Kidney capillary endothelial cell (primary cell): ENCODE data around the gene OTOR.

ENCODE experiments used
- DNase-seq: peaks from one replicate; pipeline ENCODE4 v3.0.0-alpha.2; 2018; ENCODE audit warnings: low spot score

Gene OTOR

DNA sequence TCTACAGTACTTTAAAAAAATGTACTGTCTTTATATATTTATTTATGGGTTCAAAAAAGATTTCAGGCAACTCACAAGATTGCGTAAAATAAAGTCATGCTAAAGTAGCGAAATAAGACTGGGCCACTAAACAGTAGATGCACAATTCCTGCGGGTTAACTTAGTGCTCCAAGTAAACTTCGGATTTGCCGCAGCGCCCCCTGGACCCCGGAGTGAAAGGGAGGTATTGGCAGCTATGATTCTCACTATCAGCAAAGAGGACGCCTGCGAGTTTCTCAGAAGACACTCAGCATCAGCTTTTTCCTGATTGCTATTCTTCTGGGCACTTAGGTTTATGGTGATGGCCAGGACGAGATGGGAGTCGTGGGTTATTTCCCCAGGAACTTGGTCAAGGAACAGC, 1.4 kb downstream of the OTOR start:
- no peak for DNase-seq

DNA sequence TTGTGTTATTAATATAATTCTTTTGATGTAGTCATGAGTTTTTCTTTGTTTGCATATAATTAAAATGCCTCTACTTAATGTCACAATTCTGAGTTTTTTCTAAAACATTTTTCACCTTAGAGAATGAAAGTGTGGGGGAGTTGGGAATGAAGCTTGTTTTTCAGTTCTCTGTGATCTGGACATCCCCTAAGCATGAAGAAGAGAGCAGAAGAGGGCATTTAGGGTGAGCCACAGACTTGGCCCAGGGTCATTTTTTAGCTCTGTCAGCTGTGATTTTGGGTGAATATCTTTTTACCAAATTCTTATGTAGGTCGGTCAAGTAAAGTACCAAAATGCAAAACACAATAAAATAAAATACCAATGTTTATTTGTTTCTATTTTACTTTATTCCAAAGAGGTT, 3.9 kb downstream of the OTOR start:
- DNase-seq = no peak

DNA sequence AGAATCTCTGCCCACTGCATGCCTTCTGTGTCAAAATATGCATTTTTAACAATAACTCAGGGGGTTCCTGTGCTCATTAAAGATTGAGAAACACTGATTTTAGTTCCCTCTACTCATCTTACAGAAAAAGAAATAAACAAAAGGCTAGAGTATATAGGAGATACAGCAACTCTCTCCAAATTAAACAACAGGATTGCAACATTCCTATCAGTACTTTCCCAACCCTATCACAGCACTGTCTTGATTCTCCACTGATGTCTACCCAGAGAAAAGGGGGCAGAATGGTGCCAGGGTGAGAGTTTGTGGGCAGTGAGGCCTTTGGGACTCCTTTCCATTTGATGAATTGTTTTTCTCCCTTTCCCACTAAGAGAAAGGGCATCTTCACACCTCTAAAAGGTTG, 4.7 kb downstream of the OTOR start:
- no peak for DNase-seq

DNA sequence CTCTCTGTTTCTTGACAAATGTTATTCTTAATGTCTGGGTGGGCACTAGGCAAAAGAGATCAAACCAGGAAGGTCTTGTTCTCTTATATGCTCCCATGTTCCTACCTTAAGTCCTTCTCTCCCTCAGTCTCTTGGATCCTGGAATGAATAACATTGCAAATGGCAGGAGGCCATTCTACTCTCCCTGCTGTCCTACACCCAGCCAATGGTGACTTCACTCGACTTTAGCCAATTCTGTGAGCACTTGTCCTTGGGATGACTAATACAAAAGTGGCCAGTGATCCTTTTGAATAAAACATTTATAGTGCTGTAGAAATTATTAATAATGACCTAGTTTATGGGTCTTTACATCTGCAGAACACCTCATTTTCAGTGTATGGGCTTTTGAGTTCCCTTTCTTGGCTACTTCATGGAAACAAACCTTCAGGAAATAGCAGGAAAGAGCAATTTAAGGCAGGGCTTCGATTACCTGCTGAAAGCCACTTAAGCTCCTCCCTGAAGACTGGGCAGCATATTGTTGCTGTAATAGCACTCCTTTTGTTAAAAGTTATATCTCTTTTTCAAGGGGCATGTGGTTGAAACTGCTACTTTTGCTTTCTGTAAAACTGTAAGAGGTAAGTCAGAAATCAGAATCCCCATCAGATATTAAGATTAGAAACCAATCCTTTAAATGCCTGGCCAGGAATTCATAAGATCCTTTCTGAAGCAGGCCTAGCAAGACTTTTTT, 10.5 kb downstream of the OTOR start:
- DNase-seq = no peak

DNA sequence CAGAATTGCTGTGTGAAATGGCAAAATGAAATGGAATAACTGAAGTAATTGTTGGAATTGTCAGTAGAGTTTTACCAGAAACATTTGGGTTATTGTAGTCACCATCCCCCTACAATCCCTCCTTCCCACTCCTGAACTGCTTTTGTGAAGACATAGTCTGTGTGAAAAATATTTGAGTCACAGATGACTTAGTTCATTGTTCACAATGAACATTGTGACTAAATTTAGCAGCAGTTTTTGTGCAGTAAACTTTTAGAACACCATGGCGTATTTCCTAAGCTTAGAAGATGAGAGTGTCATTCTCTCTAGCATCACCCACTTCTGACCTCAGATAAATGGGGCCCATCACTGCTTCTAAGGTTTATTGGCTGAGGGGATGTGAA, 11.0 kb downstream of the OTOR start:
- DNase-seq = peak; percentile 54

DNA sequence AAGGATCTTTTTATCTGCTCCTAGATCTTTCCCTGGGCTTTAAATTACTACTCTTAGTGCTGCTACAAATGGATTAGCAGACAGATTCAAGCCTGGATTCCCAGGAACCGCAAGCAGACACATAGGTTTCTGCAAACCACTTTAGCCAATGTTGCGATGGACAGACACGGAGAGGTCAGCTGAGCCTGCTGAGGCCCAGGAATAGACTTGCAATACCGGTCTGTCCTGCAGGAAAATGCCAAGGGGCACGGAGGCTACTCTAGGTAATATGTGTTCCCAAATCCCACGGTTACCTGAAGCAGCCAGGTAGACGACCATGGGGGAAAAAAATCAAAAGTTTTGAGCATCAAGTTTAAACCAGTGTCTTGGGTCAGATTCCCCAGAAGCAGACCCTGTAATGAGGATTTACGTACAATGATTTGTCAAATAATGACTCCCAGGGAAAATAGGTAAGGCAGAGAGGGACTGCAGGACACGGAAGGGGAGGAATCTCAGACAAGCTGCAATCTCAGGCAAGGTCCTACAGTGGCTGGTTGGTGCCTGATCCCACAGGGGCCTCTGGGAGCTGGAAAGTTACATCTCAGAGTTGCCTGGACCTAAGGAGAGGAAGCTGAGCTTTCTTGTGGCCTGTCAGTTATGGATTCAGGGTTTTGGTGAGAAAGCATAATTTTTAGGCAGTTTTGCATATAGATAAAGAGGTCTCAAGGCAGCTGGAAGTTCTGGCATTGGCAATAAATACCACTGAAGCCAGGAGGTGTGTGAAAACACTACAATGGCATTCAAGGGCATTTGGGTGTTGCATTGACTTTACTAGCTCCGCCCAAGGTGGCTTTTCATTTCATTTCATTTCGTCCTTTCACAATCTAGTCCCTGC, 12.5 kb downstream of the OTOR start:
- no peak for DNase-seq

DNA sequence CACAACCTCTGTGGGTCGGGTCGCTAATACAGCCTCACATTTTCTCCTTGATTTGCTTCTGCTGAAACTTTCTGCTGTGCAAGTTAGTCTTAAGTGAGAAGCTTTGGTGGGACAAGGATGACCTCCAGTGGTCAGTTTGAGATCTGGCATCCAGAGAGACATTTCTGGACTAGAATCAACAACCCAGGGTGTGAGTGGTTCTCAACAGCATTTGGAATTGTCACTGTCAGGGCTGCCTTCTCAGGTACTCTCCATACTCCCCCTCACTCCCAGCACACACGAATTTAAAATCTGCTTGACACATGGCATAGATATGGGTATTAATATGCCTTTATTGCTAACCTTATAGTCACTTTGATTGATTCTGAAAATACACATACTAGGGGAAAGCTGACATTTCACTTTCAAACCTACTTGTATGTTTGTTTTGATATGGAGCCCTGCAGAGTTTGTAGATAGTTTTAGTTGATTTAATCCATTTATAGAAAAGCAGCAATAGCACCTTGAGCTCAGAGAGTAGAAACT, 13.2 kb downstream of the OTOR start:
- peak; percentile 56 for DNase-seq

DNA sequence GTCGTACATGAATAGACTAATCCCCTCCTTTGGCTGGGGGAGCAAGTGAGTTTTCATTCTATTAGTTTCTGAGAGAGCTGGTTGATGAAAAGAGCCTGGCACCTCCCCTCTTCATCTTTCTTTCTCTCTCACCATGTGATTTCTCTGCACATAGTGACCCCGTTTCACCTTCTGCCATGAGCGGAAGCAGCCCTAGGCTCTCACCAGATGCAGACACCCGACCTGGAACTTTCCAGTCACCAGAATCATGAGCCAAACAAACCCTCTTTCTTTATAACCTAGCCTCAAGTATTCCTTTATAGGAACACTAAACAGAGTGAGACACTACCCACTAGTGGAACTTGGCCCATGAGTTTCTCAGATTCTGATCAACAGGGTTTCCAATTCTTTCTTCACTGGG, 16.4 kb downstream of the OTOR start:
- no peak for DNase-seq

DNA sequence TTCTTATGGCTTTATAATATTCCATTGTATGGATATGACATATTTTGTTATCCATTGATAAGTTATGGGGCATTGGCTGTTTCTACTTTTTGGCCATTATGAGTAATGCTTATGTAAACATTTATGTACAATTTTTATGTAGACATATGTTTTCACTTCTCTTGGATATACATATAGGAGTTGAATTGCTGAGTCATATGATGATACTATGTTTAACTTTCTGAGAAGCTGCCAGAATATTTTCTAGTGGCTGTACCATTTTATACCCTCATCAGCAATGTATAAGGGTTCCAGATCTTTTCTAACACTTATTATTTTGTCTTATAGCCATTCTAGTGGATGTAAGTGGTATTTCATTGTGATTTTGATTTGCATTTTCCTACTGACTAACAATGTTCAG, 23.1 kb downstream of the OTOR start:
- no peak for DNase-seq

DNA sequence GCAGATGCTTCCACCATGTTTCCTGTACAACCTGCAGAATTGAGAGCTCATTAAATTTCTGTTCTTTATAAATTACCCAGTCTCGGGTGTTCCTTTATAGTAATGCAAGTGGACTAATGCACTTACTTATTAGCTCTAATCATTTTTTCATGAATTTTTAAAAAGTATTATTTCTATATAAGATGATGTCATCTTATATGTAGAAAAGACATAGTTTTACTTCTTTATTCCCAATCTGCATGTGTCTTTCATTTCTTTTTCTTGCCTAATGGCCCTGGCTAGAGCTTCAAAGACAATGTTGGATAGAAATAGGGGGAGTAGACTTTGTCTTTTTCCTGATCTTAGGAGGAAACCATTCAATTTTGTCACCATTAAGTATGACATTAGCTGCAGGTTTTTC, 27.8 kb downstream of the OTOR start:
- DNase-seq = no peak

DNA sequence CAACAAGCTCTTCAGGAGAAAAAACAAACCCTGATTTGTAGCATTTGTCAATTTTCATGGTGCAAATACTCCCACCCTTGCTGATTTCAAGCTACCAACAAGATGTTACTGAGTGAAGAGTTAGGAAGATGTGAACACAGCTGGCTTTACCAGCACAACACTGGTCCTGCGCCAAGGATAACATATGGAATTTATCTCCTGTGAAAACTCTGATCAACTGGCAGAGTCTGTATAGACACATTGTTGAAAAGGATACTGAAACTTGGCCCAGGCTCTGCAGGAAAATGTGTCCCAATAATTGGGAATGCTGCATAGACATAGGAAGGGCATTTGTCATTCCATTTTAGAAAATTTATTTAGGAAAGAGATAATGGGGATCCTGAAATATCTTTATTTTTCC, 29.0 kb downstream of the OTOR start:
- DNase-seq = no peak

DNA sequence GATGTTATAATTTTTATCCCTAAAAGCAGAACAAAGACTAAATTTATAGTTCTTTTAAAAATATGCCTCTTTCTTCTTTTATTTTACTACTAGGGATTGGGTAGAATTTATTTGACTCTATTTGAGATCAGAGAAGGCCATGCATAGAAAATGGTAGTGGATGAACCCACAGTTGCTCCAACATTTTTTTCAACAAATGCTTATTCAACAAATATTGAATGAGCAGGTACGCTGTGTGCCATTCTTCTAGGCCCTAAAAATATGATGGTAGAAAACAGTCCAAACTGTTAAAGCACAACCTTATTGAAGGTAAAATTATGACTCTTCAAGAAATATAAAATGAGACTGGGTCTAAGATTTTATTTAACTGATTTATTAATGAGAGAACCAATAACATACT, 30.0 kb downstream of the OTOR start:
- DNase-seq = no peak

DNA sequence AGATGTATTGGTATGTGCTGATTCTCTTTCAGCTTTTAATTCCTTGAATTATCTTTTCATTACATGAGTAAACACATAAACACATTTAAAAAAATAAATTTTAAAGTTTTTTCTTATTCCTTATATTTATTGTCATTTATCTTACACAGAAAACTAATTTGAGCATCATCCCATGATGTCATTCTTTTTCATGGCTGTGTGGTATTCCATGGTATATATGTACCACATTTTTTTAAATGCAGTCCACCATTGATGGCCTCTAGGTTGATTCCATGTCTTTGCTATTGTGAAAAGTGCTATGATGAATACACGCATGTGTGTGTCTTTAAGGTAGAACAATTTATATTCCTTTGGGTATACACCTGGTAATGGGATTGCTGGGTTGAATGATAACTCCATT, 33.3 kb downstream of the OTOR start:
- DNase-seq = no peak

DNA sequence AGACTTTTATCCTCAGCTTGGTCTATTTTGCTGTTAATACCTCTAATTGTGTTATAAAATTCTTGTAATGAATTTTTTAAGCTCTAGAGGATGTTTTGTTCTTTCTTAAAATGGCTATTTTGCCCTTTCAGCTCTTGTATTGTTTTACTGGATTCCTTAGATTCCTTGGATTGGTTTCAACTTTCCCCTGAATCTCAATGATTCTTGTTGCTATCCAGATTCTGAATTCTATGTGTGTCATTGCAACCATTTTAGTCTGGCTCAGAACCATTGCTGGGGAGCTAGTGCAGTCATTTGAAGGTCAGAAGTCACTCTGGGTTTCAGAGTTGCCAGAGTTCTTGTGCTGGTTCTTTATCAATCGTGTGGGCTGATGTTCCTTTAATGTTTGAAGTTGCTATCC, 37.1 kb downstream of the OTOR start:
- no peak for DNase-seq
